ENCODE results near the gene APOL3. TPM values are rescaled to one million over a fixed set of nuclear protein-coding genes. Genes with fewer than 3 reads are reported as not detected.
A peak's percentile ranks its signal among the peaks of the same experiment; 100 is the strongest.
"Not testable (repeated sequence)": the region's sequence is repeated elsewhere in the genome, so short reads cannot be mapped to it uniquely, and the experiment has no call there.

Gene APOL3
- 9.7 and 10.4 TPM in 2 replicates for total RNA-seq

- DNase-seq (ENCODE audit: low read depth): peak; percentile 85
- peak within 1 kb of the TSS; percentile 47 for H3K4me3 ChIP-seq (ENCODE audit: low read depth, low read length)
- no peak for TF ChIP-seq CTCF (IDR thresholded peaks at IDR 0.05; ENCODE audit: insufficient read depth, low read depth, low read length)
These were observed at the start of gene APOL3 for GRCh38 chr22:36160499-36160942. Gene APOL3, minus strand, starts transcription at chr22:36160755. Its CDS starts 11,700 bp downstream, at chr22:36149055.

GRCh38 chr22:36210224-36210623 lies 49.7 kb upstream of the APOL3 start:
- no peak for TF ChIP-seq CTCF (IDR thresholded peaks at IDR 0.05; ENCODE audit: insufficient read depth, low read depth, low read length)
- DNase-seq (ENCODE audit: low read depth): no peak

GRCh38 chr22:36209488-36209908 lies 48.9 kb upstream of the APOL3 start:
- not testable (repeated sequence) for DNase-seq (ENCODE audit: low read depth); H3K4me3 ChIP-seq (ENCODE audit: low read depth, low read length)

More at GRCh38 chr22:36210224-36210623, 49.7 kb upstream of the APOL3 start:
- no peak overlapping the region for H3K4me3 ChIP-seq (ENCODE audit: low read depth, low read length)

GRCh38 chr22:36208914-36209313 lies 48.4 kb upstream of the APOL3 start:
- TF ChIP-seq CTCF (IDR thresholded peaks at IDR 0.05; ENCODE audit: insufficient read depth, low read depth, low read length): no peak
- H3K4me3 ChIP-seq (ENCODE audit: low read depth, low read length): no peak overlapping the region
- DNase-seq (ENCODE audit: low read depth): no peak

- no peak for DNase-seq (ENCODE audit: low read depth)
- no peak for TF ChIP-seq CTCF (IDR thresholded peaks at IDR 0.05; ENCODE audit: insufficient read depth, low read depth, low read length)
- no peak overlapping the region for H3K4me3 ChIP-seq (ENCODE audit: low read depth, low read length)
These were observed 47.7 kb upstream of the APOL3 start for GRCh38 chr22:36208162-36208765.

- no peak for TF ChIP-seq CTCF (IDR thresholded peaks at IDR 0.05; ENCODE audit: insufficient read depth, low read depth, low read length)
- no peak overlapping the region for H3K4me3 ChIP-seq (ENCODE audit: low read depth, low read length)
- DNase-seq (ENCODE audit: low read depth): no peak
These were observed 45.7 kb upstream of the APOL3 start for GRCh38 chr22:36206255-36206654.

GRCh38 chr22:36205573-36205972 lies 45.0 kb upstream of the APOL3 start:
- H3K4me3 ChIP-seq (ENCODE audit: low read depth, low read length); DNase-seq (ENCODE audit: low read depth): not testable (repeated sequence)

GRCh38 chr22:36204632-36205015 lies 44.1 kb upstream of the APOL3 start:
- DNase-seq (ENCODE audit: low read depth): no peak
- H3K4me3 ChIP-seq (ENCODE audit: low read depth, low read length): no peak overlapping the region
- TF ChIP-seq CTCF (IDR thresholded peaks at IDR 0.05; ENCODE audit: insufficient read depth, low read depth, low read length): no peak
